NCI-H2227 (cell line): Measurements from ENCODE around the gene ZNF423.

Experiments used
- DNase-seq: peaks from one replicate; lab custom pipeline; 2025; ENCODE audit not compliant: unreplicated experiment; lab: John Stamatoyannopoulos, UW

Gene ZNF423

DNA sequence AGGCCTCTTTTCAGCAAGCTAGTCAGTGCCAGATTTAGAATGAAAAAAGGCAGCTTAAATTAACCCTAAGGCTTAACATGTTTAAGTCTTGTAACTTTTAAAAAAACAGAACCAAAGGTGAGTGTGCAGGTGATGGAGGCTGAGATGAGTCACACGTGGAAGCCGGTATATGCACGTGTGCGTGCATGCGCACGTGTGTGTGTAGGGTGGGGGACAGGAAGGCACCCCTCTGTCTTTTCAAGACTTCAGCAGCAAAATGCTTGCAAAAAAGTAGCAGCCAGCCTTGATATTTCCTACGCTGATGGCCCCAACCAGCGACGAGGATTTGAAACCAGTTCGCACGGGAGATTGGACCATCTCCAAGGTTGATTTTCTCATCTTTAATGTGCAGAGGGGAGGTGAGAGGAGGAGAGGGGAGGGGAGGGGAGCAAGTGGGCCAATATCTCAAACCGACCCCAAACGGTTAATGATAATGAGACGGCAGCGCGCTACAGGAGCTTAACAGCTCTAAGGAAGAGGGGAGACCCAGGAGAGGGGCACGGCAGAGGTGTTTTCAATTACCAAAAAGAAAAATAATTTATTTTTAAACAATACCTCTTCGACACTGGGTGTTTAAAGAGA lies 154.7 kb downstream of the ZNF423 start:
- peak; percentile 42 for DNase-seq

GRCh38 chr16:49700251-49701064 lies 155.5 kb downstream of the ZNF423 start:
- peak; percentile 12 for DNase-seq

DNA sequence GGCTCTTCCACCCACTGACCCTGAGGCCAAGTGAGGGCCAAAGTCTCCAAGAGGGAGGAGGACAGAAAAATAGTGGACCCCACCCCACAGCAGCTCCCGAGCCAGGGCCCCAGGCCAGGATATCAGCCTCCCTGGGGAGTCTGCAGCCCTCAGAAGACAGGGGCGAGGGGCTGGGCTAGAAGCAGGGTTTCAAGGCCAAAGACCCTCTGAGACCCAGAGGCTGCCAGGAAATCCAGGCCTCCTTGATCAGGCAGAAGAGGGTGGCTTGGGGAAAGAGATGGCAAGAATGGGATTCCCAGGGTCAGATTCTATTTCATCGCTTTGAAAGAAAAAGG lies 156.1 kb downstream of the ZNF423 start:
- DNase-seq, result no peak

- peak; percentile 71 for DNase-seq
Measured at GRCh38 chr16:49698931-49699840, 156.7 kb downstream of the ZNF423 start.

GRCh38 chr16:49698453-49698815 lies 157.5 kb downstream of the ZNF423 start:
- DNase-seq, result peak; percentile 29

GRCh38 chr16:49697631-49698452 lies 158.1 kb downstream of the ZNF423 start:
- peak; percentile 40 for DNase-seq

DNA sequence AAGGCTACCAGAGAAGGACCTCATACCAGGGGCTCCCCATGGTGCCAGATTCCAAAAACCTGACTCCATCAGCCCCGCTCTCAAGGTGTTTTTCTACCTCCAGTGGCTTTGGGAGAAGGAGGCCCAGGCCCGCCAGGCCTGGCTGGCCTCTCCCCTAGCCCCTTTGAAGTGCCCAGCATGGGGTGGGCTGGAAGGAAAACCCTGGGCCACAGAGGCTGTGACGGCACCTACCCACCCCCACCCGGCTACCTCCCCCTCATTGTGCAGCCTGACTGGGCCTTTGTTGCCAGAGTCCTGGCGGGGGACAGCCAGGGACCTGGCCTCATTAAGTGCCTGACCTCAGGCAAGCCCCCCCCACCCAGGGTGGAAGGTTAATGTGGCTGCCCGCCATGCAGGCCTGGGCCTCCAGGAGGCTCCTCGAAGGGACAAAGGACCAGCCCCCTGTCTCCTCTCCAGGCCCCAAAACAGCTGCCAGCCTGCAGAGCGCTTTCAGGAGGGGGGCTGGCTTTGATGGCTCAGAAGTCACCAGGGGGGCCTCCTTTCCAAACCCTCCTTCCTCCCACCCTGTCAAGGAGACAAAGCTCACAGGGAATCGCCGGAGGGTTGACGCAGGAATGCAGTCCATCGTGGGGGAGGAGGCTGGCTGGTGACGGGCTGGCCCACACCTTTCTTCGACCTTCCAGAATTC lies 159.4 kb downstream of the ZNF423 start:
- DNase-seq, result peak; percentile 30

GRCh38 chr16:49695782-49696413 lies 160.0 kb downstream of the ZNF423 start:
- no peak for DNase-seq

GRCh38 chr16:49693445-49693844 lies 162.5 kb downstream of the ZNF423 start:
- DNase-seq, result no peak

- no peak for DNase-seq
Measured at GRCh38 chr16:49690778-49691177, 165.1 kb downstream of the ZNF423 start.

GRCh38 chr16:49688036-49688697 lies 167.7 kb downstream of the ZNF423 start:
- DNase-seq, result no peak

- DNase-seq, result no peak
Measured at GRCh38 chr16:49687476-49688002, 168.4 kb downstream of the ZNF423 start.

GRCh38 chr16:49684696-49685095 lies 171.2 kb downstream of the ZNF423 start:
- no peak for DNase-seq

- no peak for DNase-seq
Measured at GRCh38 chr16:49682577-49683165, 173.2 kb downstream of the ZNF423 start.

DNA sequence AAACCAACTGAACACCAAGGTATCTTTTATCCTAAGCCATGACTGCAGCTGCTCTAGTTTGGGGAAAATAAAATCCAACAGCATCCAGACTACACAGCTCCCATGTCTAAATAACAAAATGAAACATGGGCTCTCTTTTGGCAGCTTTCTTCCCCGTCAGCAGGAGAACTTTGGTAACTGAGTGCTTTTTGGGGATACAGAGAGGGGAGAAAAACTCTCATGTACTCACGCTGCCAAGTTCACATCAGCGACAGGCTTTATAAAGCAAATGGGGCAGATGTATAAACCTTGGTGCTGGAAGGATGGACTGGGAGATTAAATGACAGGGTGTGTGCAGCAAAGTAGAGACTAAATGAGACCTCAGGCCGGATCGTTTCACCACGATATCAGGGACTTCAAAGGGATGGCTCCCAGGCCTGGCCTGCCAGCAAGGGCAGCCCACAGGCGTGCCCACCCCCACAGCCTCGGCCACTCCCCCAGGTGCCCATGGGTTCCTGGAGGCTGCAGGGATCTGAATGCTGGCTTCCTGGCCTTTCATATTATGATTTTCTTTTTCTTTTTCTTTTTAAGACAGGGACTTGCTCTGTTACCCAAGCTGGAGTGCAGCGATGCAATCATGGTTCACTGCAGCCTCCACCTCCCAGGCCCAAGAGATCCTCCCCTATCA lies 174.6 kb downstream of the ZNF423 start:
- DNase-seq, result no peak

DNA sequence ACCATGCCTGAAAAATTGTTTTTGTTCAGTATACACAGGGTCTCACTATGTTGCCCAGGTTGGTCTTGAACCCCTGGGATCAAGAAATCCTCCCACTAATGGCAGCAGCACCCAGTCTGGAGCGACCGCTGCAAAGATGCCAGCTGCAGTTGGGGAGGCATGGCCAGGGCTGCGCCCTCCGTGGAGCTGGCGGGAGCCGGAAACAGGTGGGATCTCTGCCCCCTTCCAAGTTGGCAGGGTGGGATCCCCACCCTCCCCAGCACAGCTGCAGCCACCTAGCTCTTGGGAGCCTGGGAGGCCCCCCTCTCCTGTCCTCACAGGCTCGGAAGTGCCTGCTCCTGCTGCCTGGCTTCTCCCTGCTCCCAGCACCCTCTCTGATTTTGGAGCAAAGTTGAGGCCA lies 176.8 kb downstream of the ZNF423 start:
- DNase-seq, result no peak

- peak; percentile 9 for DNase-seq
Measured at GRCh38 chr16:49677661-49678060, 178.3 kb downstream of the ZNF423 start.

DNA sequence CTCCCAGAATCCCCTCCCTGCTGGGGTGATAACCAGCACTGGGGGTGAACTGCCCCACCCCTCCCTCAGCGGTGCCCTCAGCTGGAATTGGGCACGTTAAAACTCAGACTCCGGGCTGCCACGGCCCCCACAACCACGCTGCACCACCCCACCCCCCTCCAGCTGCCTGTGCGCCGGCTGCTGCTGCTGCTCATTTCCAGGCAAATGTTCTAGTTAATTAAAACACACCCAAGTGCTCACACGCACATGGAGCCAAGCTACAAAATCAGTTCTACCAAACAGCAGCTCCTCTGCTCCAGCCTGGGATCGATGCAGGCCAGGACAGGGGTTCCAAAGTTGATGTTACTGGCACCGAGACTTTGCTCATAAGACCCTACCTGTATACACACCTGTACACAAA lies 180.5 kb downstream of the ZNF423 start:
- DNase-seq, result no peak
